GM21528 (cell line): ENCODE data around the gene GARNL3.

ENCODE experiments used
- ATAC-seq: cut with Tn5 transposase; IDR thresholded peaks from one replicate; pipeline ENCODE4 v1.9.1; 2021; ENCODE audit warnings: mild to moderate bottlenecking, moderate library complexity; ENCODE audit not compliant: unreplicated experiment, low FRiP score

GARNL3 gene

DNA sequence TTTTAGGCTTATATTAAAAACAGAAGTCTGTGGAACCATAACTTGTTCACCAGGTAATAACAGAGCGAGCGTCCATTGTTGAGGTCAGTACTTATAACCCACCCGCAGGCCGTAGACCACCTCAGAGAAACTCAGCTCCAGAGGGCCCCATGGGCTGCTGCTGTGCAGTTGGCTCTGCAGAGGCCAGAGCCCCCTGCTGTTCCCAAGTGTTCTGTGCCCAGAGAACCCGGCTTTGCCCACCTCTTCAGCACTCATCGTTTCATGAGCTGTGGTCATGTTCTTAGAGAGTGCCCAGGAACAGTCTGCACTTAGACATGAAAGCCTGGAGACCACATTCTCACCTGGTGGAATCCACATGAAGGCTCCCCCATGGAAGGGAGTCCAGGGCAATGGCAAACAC is 82.0 kb downstream of the GARNL3 start:
- ATAC-seq: no peak

DNA sequence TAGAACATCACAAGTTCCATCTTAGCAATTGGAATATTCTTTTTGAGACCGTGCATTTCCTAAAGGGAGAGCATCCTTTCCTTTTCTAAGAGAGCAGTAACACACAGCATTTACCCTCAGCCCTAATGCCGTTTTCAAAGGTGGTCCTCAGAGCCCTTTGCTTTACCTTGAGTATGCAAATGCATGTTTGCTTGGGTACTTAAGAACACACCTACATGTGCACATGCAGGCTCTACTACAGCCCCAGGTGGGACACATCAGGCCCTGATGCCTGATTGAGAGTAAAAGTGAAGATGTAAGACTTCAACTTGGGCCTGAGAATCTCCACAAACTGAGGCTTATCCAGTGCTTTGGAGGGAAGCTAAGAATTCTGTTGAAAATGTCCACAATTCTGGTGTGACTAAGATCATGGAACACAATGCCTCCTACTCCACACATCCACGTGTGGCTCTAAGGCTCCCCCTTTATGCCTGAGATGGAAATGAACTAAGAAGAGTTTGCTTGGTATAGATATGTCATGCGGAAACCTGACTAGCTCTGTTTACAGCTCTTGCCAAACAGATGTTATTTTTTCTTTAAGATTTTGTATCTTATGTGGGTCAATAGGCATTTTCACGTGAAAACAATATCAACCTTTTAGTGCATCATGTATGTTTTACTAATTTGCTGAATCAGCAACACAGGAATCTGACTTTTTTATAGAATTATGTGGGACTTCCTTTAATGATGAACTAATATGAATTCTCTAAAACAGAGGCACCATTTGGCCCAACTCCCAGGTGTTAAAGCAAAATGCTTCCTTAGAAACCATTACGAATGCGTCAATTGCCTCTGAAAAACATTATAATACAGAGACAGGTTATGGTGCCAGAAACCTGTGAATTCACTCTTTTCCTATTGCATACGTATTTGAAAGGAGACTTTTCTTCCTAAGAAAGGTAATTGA is 83.5 kb downstream of the GARNL3 start:
- no peak for ATAC-seq

DNA sequence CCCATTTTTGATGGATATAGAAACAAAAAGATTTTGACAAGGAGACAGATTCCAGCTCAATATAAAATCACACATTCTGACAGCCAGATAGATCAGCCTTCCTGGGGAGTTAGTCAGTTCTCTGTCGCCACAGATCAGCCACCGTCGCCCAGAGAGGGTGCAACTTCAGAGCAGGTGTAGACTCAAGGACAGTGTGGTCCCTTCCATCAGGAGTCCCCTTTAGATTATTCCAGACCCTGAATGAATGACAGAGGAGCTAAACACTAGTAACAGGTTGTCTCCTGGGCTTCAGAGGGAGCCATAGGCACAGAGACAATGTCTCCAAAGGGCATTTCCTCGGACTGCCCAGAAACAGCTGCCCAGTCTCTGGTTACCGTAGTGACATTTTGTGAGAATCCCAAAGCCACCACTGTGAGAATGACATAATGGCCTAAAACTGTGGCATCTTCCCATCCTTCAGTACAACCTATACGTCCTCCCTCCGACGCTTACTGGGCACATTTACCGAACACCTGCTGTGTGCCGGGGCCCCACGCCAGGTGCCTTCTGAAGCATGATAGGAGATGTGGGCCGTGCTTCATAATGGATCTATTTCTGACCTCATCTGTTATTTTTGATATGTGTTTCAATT is 85.0 kb downstream of the GARNL3 start:
- ATAC-seq: no peak

DNA sequence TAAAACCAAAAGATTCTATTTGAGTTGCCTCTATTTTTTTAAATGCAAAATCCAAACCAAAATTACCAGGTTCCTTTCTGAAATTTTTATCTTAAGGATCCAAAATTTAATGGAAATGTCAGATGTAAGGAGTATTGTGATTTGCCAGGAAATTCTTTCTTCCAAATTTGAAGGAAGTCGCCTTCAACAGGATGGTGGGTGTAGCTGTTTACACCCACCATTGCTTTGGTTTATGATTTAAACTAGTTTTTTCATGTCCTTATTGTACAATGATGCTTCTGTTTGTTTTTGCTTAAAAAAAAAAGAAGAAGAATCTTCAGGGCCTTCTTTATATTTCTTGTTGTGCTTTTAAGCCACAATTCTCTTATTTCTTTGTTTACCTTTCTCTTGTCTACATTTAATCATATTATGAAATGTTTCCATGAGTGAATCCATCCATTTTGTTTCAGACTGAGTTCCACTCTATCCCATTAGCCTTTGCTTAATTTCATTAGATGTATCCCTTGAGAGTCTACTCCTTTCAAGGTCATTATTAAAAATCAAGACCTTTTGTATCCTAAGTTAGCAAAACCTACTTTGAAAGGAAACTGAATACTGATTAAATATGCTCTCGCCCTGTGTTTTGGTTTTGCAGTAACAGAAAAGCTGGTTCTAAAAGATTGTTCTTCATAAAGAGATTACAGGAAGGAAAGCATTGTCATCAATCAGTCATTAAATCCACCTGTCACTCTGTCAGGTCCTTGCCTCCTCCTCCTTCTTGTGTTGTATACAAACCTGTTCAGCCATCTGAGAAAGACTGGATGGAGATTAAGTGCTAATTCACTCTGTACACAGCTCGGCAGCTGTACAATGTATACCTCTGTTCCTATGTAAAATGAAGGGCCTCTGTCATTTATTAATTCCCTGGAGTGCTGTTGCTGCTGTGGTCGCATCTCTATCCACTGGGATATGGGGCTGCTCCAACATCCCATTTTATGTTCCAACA is 86.9 kb downstream of the GARNL3 start:
- no peak for ATAC-seq

DNA sequence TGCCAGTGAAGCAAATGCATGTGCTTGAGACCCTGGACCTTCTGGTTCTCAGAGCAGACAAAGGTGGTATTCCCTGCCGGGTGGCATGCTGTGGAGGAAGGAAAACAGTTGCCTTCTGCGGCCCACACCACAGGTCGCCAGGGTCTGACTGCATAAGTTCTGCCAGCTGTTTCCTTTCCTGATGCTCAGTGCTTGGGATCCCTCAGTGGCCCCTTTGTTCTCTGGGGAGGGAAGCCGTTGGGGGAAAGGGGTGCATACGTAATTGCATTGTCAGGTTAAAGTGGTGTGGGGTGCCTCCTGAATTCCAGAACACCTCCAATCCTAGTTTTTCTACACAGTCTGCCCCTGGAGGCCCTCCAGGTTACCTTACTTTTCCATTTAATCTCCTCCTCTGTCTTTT is 89.3 kb downstream of the GARNL3 start:
- ATAC-seq: no peak

- ATAC-seq: no peak
These were observed 92.3 kb downstream of the GARNL3 start for GRCh38 chr9:127356906-127357305.

- ATAC-seq: no peak
These were observed 93.5 kb downstream of the GARNL3 start for GRCh38 chr9:127358023-127358535.

GRCh38 chr9:127358770-127359169 is 94.2 kb downstream of the GARNL3 start:
- no peak for ATAC-seq

DNA sequence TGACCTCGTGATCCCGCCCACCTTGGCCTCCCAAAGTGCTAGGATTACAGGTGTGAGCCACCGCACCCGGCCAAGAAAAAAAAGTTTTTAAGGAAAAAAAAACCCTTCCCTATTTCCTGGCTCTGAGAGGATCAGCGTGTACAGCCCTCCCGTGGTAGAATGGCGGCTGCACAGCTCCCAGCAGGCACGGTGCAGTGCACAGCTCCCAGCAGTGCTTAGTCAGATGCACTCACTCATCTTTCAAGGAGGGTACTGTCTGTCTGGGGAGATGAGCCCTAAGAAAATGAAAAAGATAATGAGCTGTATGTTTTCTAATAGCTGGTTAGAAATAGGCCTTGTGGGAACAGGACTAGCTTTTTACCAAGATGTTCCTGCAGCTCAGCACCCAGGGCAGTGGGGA is 95.7 kb downstream of the GARNL3 start:
- ATAC-seq: no peak

DNA sequence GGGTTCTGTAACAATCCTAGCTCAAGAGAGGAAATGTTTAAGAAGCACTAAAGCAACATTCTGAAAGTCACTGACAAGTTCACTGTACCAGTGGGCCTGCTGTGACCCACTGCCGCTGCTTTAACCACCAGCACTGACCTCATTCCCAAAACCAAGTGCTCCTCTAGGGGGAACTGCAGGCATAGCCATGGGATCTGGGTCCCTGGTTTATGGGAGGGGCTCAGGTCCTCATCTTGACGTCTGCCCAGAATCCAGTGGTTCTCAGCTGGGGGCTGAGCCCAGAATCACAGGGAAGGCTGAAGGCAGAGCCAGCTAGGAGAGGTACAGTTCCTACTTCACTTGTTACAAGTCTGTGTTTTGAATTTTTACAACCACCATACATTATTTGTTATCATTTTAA is 96.3 kb downstream of the GARNL3 start:
- ATAC-seq: no peak

GRCh38 chr9:127361561-127361960 is 97.0 kb downstream of the GARNL3 start:
- ATAC-seq: no peak

DNA sequence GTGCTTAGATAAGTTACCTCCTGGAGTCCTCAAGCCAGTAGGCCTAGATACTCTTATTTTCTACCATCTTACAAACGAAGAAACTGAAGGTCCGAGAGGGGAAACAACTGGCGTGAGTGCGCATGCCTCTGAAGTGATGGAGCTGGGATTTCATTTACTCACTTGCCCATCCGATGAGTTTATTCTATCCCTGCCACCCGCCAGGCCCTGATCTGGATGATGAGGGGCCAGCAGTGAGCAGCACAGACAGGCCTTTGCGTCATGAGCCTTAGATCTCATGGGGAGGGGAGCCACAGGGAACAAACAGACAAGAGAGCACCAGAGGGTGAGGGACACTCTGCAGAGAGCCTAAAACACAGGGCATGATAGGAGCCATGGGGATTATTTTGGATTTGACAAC is 98.3 kb downstream of the GARNL3 start:
- no peak for ATAC-seq

DNA sequence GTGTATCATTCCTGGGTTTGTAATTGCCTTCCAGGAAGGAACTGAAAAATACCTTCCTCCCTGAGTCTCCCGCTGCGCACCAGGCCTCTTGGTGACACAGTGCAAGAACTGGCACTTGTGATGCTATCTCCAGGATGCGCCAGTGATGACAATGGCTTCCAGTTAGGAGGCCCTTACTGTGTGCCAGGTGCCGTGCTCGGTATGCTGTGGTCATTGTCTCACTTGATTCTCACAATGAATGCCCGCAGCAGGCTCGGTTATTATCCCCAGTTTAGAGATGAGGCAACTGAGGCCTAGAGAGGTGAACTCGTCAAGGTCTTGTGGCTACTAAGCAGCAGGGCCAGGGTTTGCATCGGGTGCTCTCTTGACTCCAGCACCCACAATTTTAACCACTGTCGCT is 100.9 kb downstream of the GARNL3 start:
- no peak for ATAC-seq

GRCh38 chr9:127366594-127366993 is 102.0 kb downstream of the GARNL3 start:
- no peak for ATAC-seq

DNA sequence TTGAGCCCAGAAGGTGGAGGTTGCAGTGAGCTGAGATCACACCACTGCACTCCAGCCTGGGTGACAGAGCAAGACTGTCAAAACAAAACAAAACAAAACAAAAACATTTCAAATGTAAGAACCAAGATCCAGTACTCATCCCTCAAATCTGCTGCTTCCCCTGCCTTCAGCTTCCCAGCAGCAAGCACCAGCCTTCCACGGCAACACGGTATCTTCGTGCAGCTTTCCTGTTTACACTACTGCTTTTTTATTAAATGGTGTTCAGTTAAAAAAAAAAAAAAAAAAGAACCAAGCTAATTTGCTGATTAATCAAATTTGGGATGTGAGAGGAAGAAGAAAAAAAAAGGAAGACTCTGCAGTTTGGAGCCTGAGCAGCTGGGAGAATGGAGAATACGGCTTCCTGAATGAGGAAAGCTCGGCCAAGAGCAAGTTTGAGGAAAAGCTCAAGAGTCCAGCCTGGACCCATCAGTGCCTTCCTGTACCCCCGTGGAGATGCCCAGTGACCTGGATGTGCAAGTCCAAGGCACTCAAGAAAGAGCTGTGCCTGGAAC is 104.4 kb downstream of the GARNL3 start:
- ATAC-seq: no peak

GRCh38 chr9:127369428-127369827 is 104.9 kb downstream of the GARNL3 start:
- no peak for ATAC-seq

DNA sequence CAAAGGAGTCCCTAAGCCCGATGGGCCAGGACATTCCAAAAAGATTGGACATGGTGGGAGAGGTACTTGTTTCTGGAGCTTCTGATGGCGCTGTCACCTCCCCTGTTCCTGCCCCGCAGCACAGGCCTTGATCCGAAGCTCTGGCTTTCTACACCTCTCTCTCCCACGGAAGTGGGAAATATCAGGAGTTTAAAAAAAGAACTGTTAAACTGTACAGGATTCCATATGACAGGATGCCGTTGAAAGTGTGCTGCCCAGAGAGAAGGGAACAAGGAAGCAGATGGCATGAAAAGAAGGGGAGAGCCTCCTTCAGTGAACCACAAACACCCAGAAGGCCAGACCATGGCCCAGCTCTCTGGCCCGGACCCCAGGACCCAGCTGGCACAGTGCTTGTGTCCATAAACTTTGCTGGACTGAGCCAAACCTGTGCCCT is 105.6 kb downstream of the GARNL3 start:
- ATAC-seq: no peak

GRCh38 chr9:127370672-127371648 is 106.4 kb downstream of the GARNL3 start:
- ATAC-seq: no peak

DNA sequence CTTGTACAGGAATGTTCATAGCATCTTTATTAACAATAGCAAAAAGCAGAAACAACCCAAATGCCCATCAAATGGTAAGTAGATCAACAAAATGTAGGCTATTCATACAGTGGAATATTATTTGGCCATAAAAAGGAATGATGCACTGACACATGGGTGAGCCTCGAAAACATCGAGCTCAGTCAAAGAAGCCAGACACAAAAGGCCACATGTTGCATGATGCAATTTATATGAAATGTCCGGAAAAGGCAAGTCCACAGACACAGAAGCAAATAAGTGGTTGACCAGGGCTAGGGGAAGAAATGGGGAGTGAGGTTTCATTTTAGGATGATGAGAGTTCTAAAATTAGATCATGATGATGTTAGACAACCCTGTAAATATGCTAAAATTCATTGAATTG is 115.9 kb downstream of the GARNL3 start:
- no peak for ATAC-seq
